Endothelial cell of umbilical vein (primary cell): ENCODE results near the gene ARHGDIB. TPM values are rescaled to one million over a fixed set of nuclear protein-coding genes. Genes with fewer than 3 reads are reported as not detected.

Experiments used
- BruUV-seq: library from RNA; stranded (reverse); fragments of 400-500 nt; replicated peaks from 2 replicates; lab custom pipeline; 2021; lab: Mats Ljungman, UMichigan
- CTCF ChIA-PET: fragments of 300-600, 350-600 bp; sonication (Branson Sonifier 250); formaldehyde crosslinking; loops from one replicate; lab custom pipeline; 2021; ENCODE audit warnings: antibody characterized with exemption, inconsistent platforms; lab: Charles Lee
- POLR2A ChIA-PET: fragments of 300-600, 350-600 bp; sonication (Branson Sonifier 250); formaldehyde crosslinking; loops from one replicate; lab custom pipeline; 2021; ENCODE audit warnings: antibody characterized with exemption, inconsistent platforms; lab: Charles Lee
- DNase-seq: peaks from one replicate; pipeline ENCODE4 v3.0.0-alpha.2; 2011; ENCODE audit warnings: low read depth, low spot score
- FAIRE-seq: peaks from 2 replicates; lab custom pipeline; 2011; peaks lifted over from hg19 to GRCh38; lab: Jason Lieb, UNC
- H2AFZ ChIP-seq: 2 replicates; pipeline ENCODE4 v1.6.0; 2012; ENCODE audit warnings: low read depth, low read length, control low read depth, inconsistent platforms
- H3K27ac ChIP-seq: 2 replicates; pipeline ENCODE4 v1.5.1; 2011; ENCODE audit warnings: low read depth, mild to moderate bottlenecking, control low read depth, low read length, moderate library complexity; ENCODE audit not compliant: insufficient read depth
- H3K27me3 ChIP-seq, 2 experiments: 2 replicates each; pipeline versions ENCODE4 v1.6.0 to v1.6.1; 2011; ENCODE audit warnings: low read length in 2 of 2, mixed read lengths in 1 of 2; ENCODE audit not compliant: control insufficient read depth in 2 of 2, insufficient read depth in 2 of 2
- H3K36me3 ChIP-seq, 2 experiments: 2 replicates in 1 of 2; 3 replicates in 1 of 2; pipeline ENCODE4 v1.5.1; 2011; ENCODE audit warnings: low read length in 2 of 2, mild to moderate bottlenecking in 1 of 2, moderate library complexity in 1 of 2; ENCODE audit not compliant: control insufficient read depth in 2 of 2, insufficient read depth in 2 of 2; ENCODE audit errors: extremely low read depth in 1 of 2
- H3K4me1 ChIP-seq: 3 replicates; pipeline ENCODE4 v1.5.1; 2011; ENCODE audit warnings: mild to moderate bottlenecking, low read length; ENCODE audit not compliant: control insufficient read depth, insufficient read depth; ENCODE audit errors: extremely low read depth
- H3K4me2 ChIP-seq: 2 replicates; pipeline ENCODE4 v1.6.1; 2011; ENCODE audit warnings: low read length, control low read depth, mixed read lengths; ENCODE audit not compliant: insufficient read depth
- H3K4me3 ChIP-seq, 3 experiments: fragments of 200-600 bp in 1 of 3; sonication (generic), shearing (Covaris generic) in 1 of 3; replicated peaks in 1 of 3; 2 replicates each; pipeline ENCODE4 v1.5.1; 2011 to 2016; ENCODE audit warnings: control low read depth in 3 of 3, low read length in 3 of 3, mild to moderate bottlenecking in 2 of 3, inconsistent platforms in 1 of 3, low read depth in 1 of 3, moderate library complexity in 1 of 3; ENCODE audit not compliant: insufficient read depth in 1 of 3
- H3K79me2 ChIP-seq: 2 replicates; pipeline ENCODE4 v1.6.0; 2012; ENCODE audit warnings: low read length, inconsistent platforms; ENCODE audit not compliant: control insufficient read depth, insufficient read depth
- H3K9ac ChIP-seq: replicated peaks from 2 replicates; pipeline ENCODE3; 2011; ENCODE audit warnings: low read length, control low read depth; ENCODE audit not compliant: insufficient read depth; ENCODE audit errors: extremely low read depth
- H3K9me1 ChIP-seq: replicated peaks from 3 replicates; pipeline ENCODE4 v1.6.0; 2011; ENCODE audit warnings: mild to moderate bottlenecking, low read length; ENCODE audit not compliant: control insufficient read depth, insufficient read depth; ENCODE audit errors: extremely low read depth
- H3K9me3 ChIP-seq: replicated peaks from 2 replicates; pipeline ENCODE4 v1.5.1; 2012; ENCODE audit warnings: low read length, inconsistent platforms; ENCODE audit not compliant: control insufficient read depth, insufficient read depth
- H4K20me1 ChIP-seq: replicated peaks from 2 replicates; pipeline ENCODE3; 2011; ENCODE audit warnings: mild to moderate bottlenecking, low read length; ENCODE audit not compliant: control insufficient read depth, insufficient read depth; ENCODE audit errors: extremely low read depth
- EZH2 ChIP-seq: IDR thresholded peaks from 2 replicates; pipeline ENCODE4 v1.6.1; 2012; ENCODE audit warnings: borderline replicate concordance, low read depth, mild to moderate bottlenecking, moderate library complexity, low read length, inconsistent platforms; ENCODE audit not compliant: severe bottlenecking
- FOS ChIP-seq: IDR thresholded peaks from 2 replicates; pipeline ENCODE4 v1.6.1; 2011; ENCODE audit warnings: mild to moderate bottlenecking, low read length, moderate library complexity, borderline replicate concordance; ENCODE audit not compliant: insufficient read depth
- GATA2 ChIP-seq: IDR thresholded peaks from 2 replicates; pipeline ENCODE4 v1.7.0; 2011; ENCODE audit warnings: low read depth, mild to moderate bottlenecking, moderate library complexity, mixed read lengths, low read length; ENCODE audit not compliant: insufficient read length, insufficient read depth
- JUN ChIP-seq: IDR thresholded peaks from 2 replicates; pipeline ENCODE4 v1.6.1; 2011; ENCODE audit warnings: borderline replicate concordance, low read depth; ENCODE audit not compliant: insufficient read length, insufficient read depth
- MAX ChIP-seq: IDR thresholded peaks from 2 replicates; pipeline ENCODE4 v1.6.1; 2011; ENCODE audit not compliant: insufficient read depth, insufficient read length
- MYC ChIP-seq: IDR thresholded peaks from one replicate; pipeline ENCODE4 v1.6.1; 2011; ENCODE audit warnings: mild to moderate bottlenecking, low read depth, low read length
- POLR2A ChIP-seq: IDR thresholded peaks from 2 replicates; pipeline ENCODE4 v1.6.1; 2012; ENCODE audit warnings: low read depth, mild to moderate bottlenecking, control low read depth, low read length
- POLR2AphosphoS5 ChIP-seq: IDR thresholded peaks from 2 replicates; pipeline ENCODE4 v1.6.1; 2012; ENCODE audit warnings: low read depth, mild to moderate bottlenecking, control low read depth, low read length, moderate library complexity; ENCODE audit not compliant: insufficient read depth
- dilution Hi-C: fragments of 300-500 bp; cut with MboI; formaldehyde crosslinking; loops from one replicate; pipeline ENCODE4 v1.15.0; 2019; ENCODE audit warnings: low sequenced_read_pairs; ENCODE audit not compliant: extremely low pct_ligation_motif_present
- intact Hi-C: fragments of 100-400 bp; cut with micrococcal nuclease; formaldehyde crosslinking; loops from one replicate; pipeline ENCODE4 v1.10.0; 2022
- polyA plus RNA-seq, 4 experiments: library from polyadenylated mRNA; depleted of rRNA in 3 of 4; stranded (reverse) in 3 of 4; unstranded in 1 of 4; fragments of >200 nt; gene quantifications; 2 replicates each; pipeline versions ENCODE4 v1.2.1 to v1.2.3, GENCODE V29; 2011 to 2012; ENCODE audit warnings: missing spikeins in 1 of 4
- total RNA-seq: library from RNA; stranded (reverse); gene quantifications from 2 replicates; pipeline ENCODE4 v1.2.3, GENCODE V29; 2021
- TF ChIP-seq, protein P1 (sequence below), 2 donors: IDR thresholded peaks; 1 replicate in 1 of 2; 2 replicates in 1 of 2; pipeline ENCODE4 v1.5.1; 2011; ENCODE audit warnings: low read length in 2 of 2, mild to moderate bottlenecking in 2 of 2, moderate library complexity in 2 of 2, control low read depth in 1 of 2, inconsistent platforms in 1 of 2, low read depth in 1 of 2; ENCODE audit not compliant: insufficient read depth in 1 of 2; ENCODE audit errors: extremely low read depth in 1 of 2

Gene ARHGDIB
- total and polyA plus RNA-seq, 2 donors (not counting 3 experiments of a cell fraction or from before 2014, with no cell fraction given), result 483 to 1,200 TPM

- H3K79me2 ChIP-seq, result no peaks in the 10 kb centered on the region
- no peaks in the 10 kb centered on the region for H4K20me1 ChIP-seq
- H3K36me3 ChIP-seq, result no peaks in the 10 kb centered on the region
- intact Hi-C loops, result loop anchor here (1.0 kb wide), 2 partner anchors 19 to 38 kb away; no protein-coding TSS in a partner anchor
- no peaks in the 10 kb centered on the region for H3K9me1 ChIP-seq
- H3K4me1 ChIP-seq, result peaks cover 27% of the 10 kb centered on the region
- BruUV-seq, result TSS peak; percentile 75
- H2AFZ ChIP-seq, result peak overlapping the region; percentile 51
- CTCF ChIA-PET, result no interaction called here
- peak overlapping the region; percentile 69 for H3K27ac ChIP-seq
- H3K9me3 ChIP-seq, result no peaks in the 10 kb centered on the region
- dilution Hi-C loops, result no loop called here
- no peak overlapping the region for H3K4me3 ChIP-seq
- peak overlapping the region; percentile 66 for H3K4me2 ChIP-seq
- peak; percentile 87 for DNase-seq
- H3K9ac ChIP-seq, result peak overlapping the region; percentile 46
- TF ChIP-seq, protein P1, sequence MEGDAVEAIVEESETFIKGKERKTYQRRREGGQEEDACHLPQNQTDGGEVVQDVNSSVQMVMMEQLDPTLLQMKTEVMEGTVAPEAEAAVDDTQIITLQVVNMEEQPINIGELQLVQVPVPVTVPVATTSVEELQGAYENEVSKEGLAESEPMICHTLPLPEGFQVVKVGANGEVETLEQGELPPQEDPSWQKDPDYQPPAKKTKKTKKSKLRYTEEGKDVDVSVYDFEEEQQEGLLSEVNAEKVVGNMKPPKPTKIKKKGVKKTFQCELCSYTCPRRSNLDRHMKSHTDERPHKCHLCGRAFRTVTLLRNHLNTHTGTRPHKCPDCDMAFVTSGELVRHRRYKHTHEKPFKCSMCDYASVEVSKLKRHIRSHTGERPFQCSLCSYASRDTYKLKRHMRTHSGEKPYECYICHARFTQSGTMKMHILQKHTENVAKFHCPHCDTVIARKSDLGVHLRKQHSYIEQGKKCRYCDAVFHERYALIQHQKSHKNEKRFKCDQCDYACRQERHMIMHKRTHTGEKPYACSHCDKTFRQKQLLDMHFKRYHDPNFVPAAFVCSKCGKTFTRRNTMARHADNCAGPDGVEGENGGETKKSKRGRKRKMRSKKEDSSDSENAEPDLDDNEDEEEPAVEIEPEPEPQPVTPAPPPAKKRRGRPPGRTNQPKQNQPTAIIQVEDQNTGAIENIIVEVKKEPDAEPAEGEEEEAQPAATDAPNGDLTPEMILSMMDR (IDR thresholded peaks at IDR 0.05; ENCODE audit: extremely low read depth in 1 of 2, insufficient read depth in 1 of 2, low read depth in 1 of 2, low read length in 2 of 2), result no peak
- peak; percentile 45 for TF ChIP-seq POLR2AphosphoS5
- TF ChIP-seq POLR2A, result peak; percentile 32
- TF ChIP-seq MAX, result no peak
- peak; percentile 71 for TF ChIP-seq JUN
- no peak for TF ChIP-seq MYC
- no peak for TF ChIP-seq GATA2
- TF ChIP-seq FOS, result peak; percentile 89
- TF ChIP-seq EZH2, result no peak
- POLR2A ChIA-PET, result no interaction called here
- peak; percentile 68 for FAIRE-seq
- H3K27me3 ChIP-seq, result no peaks in the 10 kb centered on the region
These were observed 51.1 kb downstream of the ARHGDIB start for GRCh38 chr12:14910090-14910915.
